ENCODE results near the gene DPYD.

Gene DPYD

DNA sequence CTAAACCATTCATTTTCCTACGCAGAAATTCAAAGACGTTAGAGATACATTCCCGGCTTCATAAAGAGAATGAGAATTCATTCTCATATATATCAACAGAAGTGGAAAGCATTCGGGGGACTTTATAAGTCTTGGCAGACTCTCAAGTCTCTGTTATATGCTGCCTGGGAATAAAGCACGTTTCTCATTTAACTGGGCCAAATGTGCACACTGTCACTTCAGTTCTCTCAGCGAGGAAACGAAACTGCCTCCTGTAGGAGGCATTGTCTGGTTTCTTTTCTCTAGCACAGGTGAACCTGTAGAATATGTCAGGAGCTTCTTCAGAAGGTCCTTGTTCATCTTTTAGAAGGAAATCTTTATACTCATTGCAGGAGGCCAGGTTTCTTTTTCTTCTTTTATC, 831.7 kb downstream of the DPYD start:
- no peaks in the 10 kb centered on the region for H3K9me3 ChIP-seq (ENCODE audit: low read length)
- H3K4me3 ChIP-seq (ENCODE audit: low read depth, low read length, poor library complexity, severe bottlenecking): no peak overlapping the region
- H3K27me3 ChIP-seq (ENCODE audit: insufficient read depth, low read length): no peaks in the 10 kb centered on the region
- H3K4me2 ChIP-seq (ENCODE audit: low read length): no peak overlapping the region
- H3K4me1 ChIP-seq (ENCODE audit: insufficient read depth, low read length, severe bottlenecking): no peaks in the 10 kb centered on the region
- no peak overlapping the region for H3K27ac ChIP-seq (ENCODE audit: low read depth, low read length, poor library complexity, severe bottlenecking)
- H4K20me1 ChIP-seq (ENCODE audit: insufficient read depth, low read length): no peaks in the 10 kb centered on the region
- no peaks in the 10 kb centered on the region for H3K79me2 ChIP-seq (ENCODE audit: insufficient read depth, low read length)
- no peaks in the 10 kb centered on the region for H3F3A ChIP-seq (ENCODE audit: insufficient read depth, low read length)
- no peaks in the 10 kb centered on the region for H3K9me2 ChIP-seq (ENCODE audit: low read depth, low read length)
- TF ChIP-seq, protein P1, sequence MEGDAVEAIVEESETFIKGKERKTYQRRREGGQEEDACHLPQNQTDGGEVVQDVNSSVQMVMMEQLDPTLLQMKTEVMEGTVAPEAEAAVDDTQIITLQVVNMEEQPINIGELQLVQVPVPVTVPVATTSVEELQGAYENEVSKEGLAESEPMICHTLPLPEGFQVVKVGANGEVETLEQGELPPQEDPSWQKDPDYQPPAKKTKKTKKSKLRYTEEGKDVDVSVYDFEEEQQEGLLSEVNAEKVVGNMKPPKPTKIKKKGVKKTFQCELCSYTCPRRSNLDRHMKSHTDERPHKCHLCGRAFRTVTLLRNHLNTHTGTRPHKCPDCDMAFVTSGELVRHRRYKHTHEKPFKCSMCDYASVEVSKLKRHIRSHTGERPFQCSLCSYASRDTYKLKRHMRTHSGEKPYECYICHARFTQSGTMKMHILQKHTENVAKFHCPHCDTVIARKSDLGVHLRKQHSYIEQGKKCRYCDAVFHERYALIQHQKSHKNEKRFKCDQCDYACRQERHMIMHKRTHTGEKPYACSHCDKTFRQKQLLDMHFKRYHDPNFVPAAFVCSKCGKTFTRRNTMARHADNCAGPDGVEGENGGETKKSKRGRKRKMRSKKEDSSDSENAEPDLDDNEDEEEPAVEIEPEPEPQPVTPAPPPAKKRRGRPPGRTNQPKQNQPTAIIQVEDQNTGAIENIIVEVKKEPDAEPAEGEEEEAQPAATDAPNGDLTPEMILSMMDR (IDR thresholded peaks at IDR 0.05; ENCODE audit: low read length): no peak
- TF ChIP-seq EZH2 (IDR thresholded peaks at IDR 0.05; ENCODE audit: borderline replicate concordance, low read length): no peak
- H3K36me3 ChIP-seq (ENCODE audit: insufficient read depth, low read length): no peaks in the 10 kb centered on the region
- no peak overlapping the region for H2AFZ ChIP-seq (ENCODE audit: low read length)
- H3K9ac ChIP-seq (ENCODE audit: low read length): no peak overlapping the region

DNA sequence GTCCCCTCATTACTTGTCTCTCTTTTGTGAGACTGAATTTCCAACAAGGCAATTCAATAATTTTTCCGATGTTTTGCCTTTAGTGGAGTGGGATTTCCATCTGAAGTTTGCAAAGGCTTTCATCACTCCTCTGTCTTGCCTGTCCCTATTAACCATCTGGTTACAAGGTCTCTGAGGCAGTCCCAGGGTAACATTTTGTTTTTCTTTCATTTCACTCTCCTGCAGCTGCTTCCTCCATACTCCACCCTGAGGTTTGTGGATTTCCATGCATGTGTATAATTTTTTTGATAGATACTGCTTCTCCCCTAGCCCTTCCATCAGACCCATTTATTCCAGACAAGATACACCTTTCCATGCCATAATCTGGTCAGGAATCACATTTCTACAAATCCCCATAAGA, 832.4 kb downstream of the DPYD start:
- Histone ChIP-seq H3K4me2 (ENCODE audit: low read length) (no peak overlapping the region), H3K9ac (ENCODE audit: low read length) (no peak overlapping the region), H3K4me3 (ENCODE audit: low read depth, low read length, poor library complexity, severe bottlenecking) (no peak overlapping the region), H3K36me3 (ENCODE audit: insufficient read depth, low read length) (no peaks in the 10 kb centered on the region), H3K9me2 (ENCODE audit: low read depth, low read length) (no peaks in the 10 kb centered on the region), H3K4me1 (ENCODE audit: insufficient read depth, low read length, severe bottlenecking) (no peaks in the 10 kb centered on the region), H3K27me3 (ENCODE audit: insufficient read depth, low read length) (no peaks in the 10 kb centered on the region), H3K9me3 (ENCODE audit: low read length) (no peaks in the 10 kb centered on the region), H3F3A (ENCODE audit: insufficient read depth, low read length) (no peaks in the 10 kb centered on the region), H2AFZ (ENCODE audit: low read length) (no peak overlapping the region), H3K27ac (ENCODE audit: low read depth, low read length, poor library complexity, severe bottlenecking) (no peak overlapping the region), H3K79me2 (ENCODE audit: insufficient read depth, low read length) (no peaks in the 10 kb centered on the region), H4K20me1 (ENCODE audit: insufficient read depth, low read length) (no peaks in the 10 kb centered on the region)
- no peak for TF ChIP-seq EZH2 (IDR thresholded peaks at IDR 0.05; ENCODE audit: borderline replicate concordance, low read length)
- TF ChIP-seq, protein P1 (IDR thresholded peaks at IDR 0.05; ENCODE audit: low read length): no peak

DNA sequence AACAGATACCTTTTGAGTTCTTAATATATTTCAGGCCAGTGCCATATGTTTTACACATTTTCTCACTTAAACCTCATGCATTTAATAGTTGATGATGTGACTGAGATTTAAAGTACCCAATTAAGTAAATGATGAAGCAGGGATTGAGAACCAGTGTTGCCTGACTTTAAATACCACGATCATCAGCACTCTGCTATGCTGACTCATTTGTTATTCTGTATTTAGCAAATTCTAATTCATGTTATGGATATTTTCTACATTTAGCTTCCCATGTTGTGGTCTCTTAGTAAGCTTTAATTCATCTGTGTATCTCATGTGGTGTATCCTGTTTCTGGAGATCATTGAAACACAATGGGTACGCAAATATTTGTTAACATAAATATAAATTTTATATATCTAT, 836.3 kb downstream of the DPYD start:
- Histone ChIP-seq H3K4me3 (ENCODE audit: low read depth, low read length, poor library complexity, severe bottlenecking) (no peak overlapping the region), H3K9me2 (ENCODE audit: low read depth, low read length) (no peaks in the 10 kb centered on the region), H4K20me1 (ENCODE audit: insufficient read depth, low read length) (no peaks in the 10 kb centered on the region), H3K4me2 (ENCODE audit: low read length) (no peak overlapping the region), H3K4me1 (ENCODE audit: insufficient read depth, low read length, severe bottlenecking) (no peaks in the 10 kb centered on the region), H2AFZ (ENCODE audit: low read length) (no peak overlapping the region), H3K9me3 (ENCODE audit: low read length) (no peaks in the 10 kb centered on the region), H3K79me2 (ENCODE audit: insufficient read depth, low read length) (no peaks in the 10 kb centered on the region), H3K36me3 (ENCODE audit: insufficient read depth, low read length) (no peaks in the 10 kb centered on the region), H3K27me3 (ENCODE audit: insufficient read depth, low read length) (no peaks in the 10 kb centered on the region), H3K27ac (ENCODE audit: low read depth, low read length, poor library complexity, severe bottlenecking) (no peak overlapping the region), H3K9ac (ENCODE audit: low read length) (no peak overlapping the region), H3F3A (ENCODE audit: insufficient read depth, low read length) (no peaks in the 10 kb centered on the region)
- no peak for TF ChIP-seq EZH2 (IDR thresholded peaks at IDR 0.05; ENCODE audit: borderline replicate concordance, low read length)
- TF ChIP-seq, protein P1 (IDR thresholded peaks at IDR 0.05; ENCODE audit: low read length): no peak

Data from OCI-LY1 (cell line).